Urothelium cell line (cell line): ENCODE data around the gene IL34.

Experiments
- DNase-seq: peaks from one replicate; pipeline ENCODE4 v3.0.0; 2011; ENCODE audit warnings: low spot score, mixed read lengths
- FAIRE-seq: peaks from 2 replicates; lab custom pipeline; 2011; peaks lifted over from hg19 to GRCh38; lab: Jason Lieb, UNC

The IL34 gene

GRCh38 chr16:70686376-70687101 lies 40.2 kb downstream of the IL34 start:
- DNase-seq, result no peak
- no peak for FAIRE-seq

DNA sequence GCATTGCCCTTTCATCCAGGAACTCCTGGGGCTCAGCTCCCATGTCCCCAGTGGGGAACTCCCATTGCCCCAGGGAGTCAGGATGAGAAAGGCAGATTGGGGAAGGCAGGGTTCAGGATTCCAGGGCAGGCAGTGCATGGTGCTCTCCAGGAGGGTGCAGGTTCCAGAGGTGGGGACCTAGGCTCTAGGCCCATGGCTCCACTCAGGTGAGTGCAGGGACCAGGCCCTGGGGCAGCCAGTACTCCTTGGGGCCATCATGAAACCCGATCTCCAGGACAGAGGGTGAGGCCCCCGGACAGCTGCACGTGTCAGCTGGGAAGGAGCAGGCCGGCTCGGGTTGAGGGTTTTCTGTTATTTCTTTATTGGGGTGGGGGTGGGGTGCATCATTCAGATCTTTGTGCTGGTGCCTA lies 40.7 kb downstream of the IL34 start:
- no peak for FAIRE-seq
- no peak for DNase-seq

GRCh38 chr16:70687671-70688245 lies 41.4 kb downstream of the IL34 start:
- FAIRE-seq, result no peak
- no peak for DNase-seq

- no peak for FAIRE-seq
- DNase-seq, result no peak
These were observed 41.9 kb downstream of the IL34 start for GRCh38 chr16:70688246-70688742.

DNA sequence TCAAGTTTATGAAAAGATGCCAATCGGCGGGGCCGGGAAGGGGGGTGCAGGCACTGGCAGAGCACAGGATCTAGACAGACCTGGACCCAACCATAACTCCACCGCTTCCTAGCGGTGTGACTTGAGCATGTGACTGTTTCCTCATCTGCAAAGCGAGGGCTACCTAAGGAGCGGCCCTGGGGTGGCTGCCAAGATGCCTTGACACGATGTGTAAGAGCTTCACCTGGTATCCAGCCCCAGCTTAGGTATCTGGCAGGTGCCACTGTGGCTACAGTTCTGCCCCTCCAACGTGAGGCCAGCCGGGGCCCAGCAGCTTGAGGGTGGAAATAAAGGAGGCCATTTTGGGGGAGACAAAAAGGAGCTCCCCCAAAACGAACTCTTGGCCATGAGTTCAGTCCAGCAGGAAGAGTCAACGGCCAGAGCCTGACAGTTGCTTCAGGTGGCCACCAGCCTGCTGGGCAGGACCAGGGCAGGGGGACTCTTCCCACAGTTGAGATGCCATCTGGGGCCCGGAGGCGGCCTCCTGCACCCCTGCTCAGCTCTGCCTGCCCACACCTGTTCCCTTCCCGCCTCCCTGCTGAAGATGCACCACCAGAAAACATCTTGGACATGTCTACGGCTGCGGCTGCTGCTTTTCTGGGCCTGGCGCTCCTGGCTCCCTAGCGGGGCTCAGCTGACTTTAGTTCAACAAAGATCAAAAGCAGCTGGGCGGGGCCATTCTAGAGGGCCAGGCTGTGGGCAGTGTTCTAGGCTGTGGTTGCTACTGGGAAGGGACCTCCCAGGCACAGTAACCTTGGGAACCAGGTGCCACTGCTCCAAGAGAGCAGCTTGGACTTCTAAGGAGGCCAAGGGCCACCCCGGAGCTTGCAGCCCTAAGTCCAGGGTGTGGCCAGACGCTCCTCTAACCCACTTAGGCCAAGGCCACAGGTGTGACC lies 42.9 kb downstream of the IL34 start:
- DNase-seq (no peak), FAIRE-seq (no peak)

GRCh38 chr16:70689970-70690891 lies 43.9 kb downstream of the IL34 start:
- FAIRE-seq (no peak), DNase-seq (no peak)

GRCh38 chr16:70691223-70692129 lies 45.1 kb downstream of the IL34 start:
- DNase-seq, result peak; percentile 75
- FAIRE-seq, result peak; percentile 9

DNA sequence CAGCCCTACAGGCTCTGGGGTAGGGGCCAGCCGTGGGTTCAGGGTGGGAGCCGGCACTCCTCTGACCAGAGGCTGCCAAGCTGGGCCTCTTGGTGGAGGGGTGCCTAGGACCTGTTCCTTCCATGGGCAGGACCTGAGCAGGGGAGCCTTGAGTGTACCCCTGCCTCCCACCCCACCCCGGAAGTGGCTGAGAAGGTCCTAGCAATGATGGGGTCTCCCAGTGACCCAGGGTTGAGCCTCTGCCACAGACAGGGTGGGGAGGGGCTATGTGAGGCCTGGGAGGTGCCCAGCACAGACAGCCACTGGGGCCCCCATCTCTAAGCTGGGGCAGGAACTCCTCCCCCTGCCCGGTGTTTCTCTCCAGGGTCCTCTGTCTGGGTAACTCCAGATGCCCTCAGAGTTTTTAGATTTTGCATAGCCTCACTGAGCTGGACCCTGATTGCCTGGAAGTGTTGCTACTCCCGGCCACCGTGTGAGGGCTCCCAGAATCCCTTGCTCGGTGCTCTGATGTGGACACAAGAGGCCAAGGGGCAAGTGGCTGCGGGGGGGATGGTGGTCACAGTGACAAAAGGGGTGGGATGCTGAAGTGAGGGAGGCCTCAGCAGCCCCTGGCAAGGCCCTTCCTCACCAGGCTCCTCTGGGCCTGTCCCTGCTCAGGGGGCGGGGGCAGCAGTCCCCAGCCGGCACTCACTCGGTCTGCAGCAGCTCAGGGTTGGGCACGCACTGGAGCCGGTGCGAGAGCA lies 45.9 kb downstream of the IL34 start:
- no peak for DNase-seq
- no peak for FAIRE-seq

GRCh38 chr16:70692873-70693671 lies 46.7 kb downstream of the IL34 start:
- DNase-seq (no peak), FAIRE-seq (no peak)

DNA sequence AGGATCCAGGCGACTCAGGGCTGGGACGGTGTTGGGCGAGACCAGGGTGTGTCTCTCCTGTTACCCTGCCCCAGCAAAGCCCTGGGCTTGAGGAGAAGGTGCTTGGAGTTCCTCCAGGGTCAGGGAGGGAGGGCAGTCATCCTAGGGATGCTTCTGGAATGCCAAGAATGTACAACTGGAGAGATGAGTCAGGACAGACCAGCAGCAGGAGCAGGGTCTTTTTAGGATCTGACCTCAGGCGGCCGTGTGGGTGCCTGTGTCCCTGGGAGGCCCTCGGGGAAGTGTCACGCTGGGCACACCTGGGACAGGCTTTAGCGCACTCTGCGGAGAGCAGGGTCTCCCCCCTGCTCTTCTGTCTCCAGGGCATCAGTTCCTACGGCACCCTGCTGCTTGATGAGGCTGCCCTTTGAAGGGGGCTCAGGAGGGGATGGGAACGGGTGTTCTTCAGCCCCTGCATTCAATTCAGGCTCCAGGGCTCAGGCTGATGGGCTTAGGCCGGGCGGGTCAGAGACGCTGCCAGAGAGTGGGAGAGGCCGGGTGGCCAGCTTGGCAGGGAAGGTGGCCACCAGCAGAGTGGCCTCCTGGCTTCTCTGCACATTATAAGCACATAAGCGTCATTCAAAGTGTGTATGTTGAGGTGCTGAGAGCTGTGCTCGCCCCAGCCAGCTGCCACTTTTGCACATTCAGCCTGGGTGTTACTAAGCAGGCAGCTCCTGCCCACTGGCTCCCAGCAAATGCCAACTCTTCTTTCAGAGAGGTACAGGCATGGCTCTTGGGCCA lies 47.9 kb downstream of the IL34 start:
- DNase-seq (peak; percentile 93), FAIRE-seq (peak; percentile 48)

- DNase-seq (no peak), FAIRE-seq (no peak)
These were observed 48.5 kb downstream of the IL34 start for GRCh38 chr16:70694868-70695218.

DNA sequence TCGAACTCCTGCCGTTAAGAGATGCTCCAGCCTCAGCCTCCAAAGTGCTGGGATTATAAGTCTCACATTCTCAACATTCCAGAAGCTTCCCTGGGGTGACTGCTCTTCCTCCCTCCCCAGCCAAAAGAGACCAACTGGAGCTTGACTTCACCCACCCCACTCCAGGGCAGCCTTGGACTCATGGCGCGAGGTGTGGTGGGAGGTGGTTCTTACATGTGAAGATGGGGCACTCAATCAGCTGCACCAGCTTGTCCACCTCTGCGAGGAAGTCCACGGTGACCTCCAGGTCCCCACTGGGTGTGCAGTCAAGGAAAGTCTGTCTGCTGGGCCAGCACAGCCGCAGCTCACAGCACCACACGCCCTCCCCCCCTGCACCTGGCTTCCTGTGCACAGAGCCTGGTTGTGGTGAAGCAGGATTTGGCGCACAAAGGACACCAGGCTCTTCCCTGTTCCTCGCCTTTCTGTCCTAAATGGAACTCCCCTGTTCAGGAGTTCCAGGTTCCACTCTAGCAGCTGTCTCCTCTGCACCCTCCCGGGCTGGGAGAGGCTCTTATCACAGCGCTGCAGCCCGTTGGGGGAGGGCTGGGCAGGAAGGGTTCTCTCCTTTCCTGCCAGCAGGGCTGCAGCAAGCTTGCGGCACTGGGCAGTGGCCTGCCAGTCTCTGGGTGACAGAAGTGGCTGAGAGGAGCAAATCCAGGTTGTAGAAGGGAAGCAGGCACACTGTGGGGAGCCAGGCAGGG lies 49.1 kb downstream of the IL34 start:
- DNase-seq (peak; percentile 68), FAIRE-seq (peak; percentile 55)

GRCh38 chr16:70696355-70696754 lies 50.0 kb downstream of the IL34 start:
- DNase-seq (no peak), FAIRE-seq (no peak)

DNA sequence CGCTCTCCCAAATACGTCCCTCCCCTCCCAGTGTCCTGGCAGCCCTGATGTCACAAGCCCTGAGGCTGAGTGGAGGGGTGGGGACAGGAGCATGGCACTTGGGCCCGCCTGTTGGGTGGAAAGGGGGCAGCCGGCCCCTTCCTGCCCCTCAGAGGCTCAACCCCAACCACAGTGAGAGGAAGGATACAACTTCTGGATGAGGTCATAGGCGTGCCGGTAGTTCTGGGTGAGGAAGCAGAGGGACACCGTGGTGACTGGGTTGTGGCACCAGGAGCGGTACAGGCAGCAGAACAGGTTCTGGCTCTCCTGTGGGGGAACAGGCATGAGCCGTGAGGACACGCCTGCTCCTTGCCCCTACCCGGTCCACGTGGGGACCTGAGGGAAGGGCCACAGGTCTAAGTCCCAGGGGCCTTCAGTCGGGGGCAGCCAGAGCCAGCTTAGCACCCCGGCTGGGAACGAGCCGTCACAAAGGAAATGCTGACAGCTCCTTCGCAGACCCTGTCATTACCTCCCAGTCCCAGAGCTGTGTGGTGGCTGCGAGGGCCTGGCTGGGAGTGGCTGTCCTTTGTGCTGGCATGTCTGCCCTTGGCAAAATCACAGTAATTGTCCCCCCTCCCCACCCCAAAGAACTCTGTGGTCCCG lies 50.7 kb downstream of the IL34 start:
- DNase-seq (no peak), FAIRE-seq (no peak)

DNA sequence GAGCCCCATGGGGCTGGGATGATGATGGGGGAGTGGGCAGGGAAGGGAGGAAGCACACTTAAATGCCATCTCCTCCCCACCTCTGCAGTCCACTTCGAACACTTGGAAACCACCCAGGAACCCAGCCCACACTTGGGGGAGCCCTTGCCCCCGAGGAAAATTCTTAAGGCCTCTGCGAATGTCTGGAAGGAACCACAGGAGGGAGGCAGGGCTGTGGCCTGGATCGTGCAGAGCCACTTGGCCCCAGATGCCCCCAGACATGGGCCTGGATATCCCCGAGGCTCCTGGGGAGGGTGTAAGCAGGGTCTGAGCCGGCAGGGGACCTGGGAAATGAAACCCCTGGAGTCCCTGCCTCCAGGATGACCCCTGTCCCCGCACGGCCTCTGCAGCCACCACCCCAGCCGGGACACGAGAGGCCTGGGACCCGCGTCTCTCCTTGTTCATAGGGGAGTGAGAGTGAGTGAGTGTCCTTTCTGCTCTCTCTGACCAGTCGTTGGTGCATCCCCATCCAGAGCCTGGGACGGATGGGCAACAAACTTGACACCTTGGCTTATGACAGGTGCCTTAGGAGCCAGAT lies 51.3 kb downstream of the IL34 start:
- no peak for DNase-seq
- FAIRE-seq, result no peak

DNA sequence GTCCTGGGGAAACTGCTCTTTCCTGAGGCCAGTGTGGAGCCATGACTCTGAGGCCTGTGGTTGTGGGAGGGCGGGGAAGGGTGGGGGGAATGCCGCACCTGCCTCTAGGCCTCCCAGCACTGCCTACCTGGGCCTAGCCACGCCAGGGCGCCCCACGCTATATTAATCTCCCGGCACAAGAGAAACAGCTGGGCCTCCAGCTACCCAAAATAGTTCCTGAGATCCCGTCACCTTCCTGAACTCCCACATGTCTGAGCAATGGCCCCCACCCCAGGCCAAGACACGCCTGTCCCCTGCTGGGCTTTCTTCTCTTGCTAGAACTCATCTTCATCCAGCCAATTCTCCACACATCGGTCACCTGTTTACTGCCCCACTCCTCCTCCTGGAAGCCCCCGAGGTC lies 52.5 kb downstream of the IL34 start:
- no peak for FAIRE-seq
- no peak for DNase-seq
